Esophagus squamous epithelium (tissue), 4 donors: ENCODE measurements around the gene EPM2AIP1.
A peak's percentile ranks its signal among the peaks of the same experiment; 100 is the strongest.

Experiments used
- POLR2A ChIP-seq, 4 donors: fragments of 450-650 bp; IDR thresholded peaks; one replicate each; pipeline ENCODE4 v1.6.1; 2017; ENCODE audit warnings: antibody characterized with exemption in 4 of 4, mild to moderate bottlenecking in 4 of 4, moderate library complexity in 3 of 4
- TF ChIP-seq, protein P1 (sequence below), 6 experiments: fragments of 450-650 bp in 4 of 6; fragments of 200-600 bp in 2 of 6; sonication (generic) in 2 of 6; IDR thresholded peaks; one replicate each; pipeline ENCODE4 v1.5.1; 2016 to 2019; ENCODE audit warnings: antibody characterized with exemption in 6 of 6, mild to moderate bottlenecking in 4 of 6, moderate library complexity in 4 of 6

DNA sequence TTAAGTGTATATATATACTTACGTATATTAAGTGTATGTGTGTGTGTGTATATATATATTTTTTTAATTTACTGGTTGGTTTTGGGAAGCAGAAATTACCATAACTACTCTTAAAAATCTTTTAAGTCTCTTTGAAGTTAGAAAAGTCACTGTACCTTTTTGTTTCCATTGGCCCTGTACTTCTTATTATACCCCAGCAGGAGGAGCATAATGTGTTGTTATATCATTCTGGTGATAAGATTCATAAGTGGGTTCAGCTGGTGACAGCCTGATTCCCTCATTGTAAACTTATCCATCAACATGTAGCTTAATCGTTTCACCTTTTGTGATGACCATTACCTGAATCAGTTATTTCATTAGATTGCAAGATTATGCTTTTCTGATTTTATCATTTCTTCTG lies 31.2 kb upstream of the EPM2AIP1 start:
- TF ChIP-seq, protein P1, sequence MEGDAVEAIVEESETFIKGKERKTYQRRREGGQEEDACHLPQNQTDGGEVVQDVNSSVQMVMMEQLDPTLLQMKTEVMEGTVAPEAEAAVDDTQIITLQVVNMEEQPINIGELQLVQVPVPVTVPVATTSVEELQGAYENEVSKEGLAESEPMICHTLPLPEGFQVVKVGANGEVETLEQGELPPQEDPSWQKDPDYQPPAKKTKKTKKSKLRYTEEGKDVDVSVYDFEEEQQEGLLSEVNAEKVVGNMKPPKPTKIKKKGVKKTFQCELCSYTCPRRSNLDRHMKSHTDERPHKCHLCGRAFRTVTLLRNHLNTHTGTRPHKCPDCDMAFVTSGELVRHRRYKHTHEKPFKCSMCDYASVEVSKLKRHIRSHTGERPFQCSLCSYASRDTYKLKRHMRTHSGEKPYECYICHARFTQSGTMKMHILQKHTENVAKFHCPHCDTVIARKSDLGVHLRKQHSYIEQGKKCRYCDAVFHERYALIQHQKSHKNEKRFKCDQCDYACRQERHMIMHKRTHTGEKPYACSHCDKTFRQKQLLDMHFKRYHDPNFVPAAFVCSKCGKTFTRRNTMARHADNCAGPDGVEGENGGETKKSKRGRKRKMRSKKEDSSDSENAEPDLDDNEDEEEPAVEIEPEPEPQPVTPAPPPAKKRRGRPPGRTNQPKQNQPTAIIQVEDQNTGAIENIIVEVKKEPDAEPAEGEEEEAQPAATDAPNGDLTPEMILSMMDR (IDR thresholded peaks at IDR 0.05), result peak in 5 of 6 experiments; percentile 19 to 51 (median 30)
- TF ChIP-seq POLR2A (IDR thresholded peaks at IDR 0.05), result no peak
